ENCODE measurements around the gene ZNF891. TPM values are rescaled to one million over a fixed set of nuclear protein-coding genes. Genes with fewer than 3 reads are reported as not detected.
A peak's percentile ranks its signal among the peaks of the same experiment; 100 is the strongest.

The ZNF891 gene
- total RNA-seq, 2 experiments from 2014 or later = 3.2 to 5.0 TPM

- H3K27ac ChIP-seq (ENCODE audit: low read depth, low read length, poor library complexity, severe bottlenecking) = no peak overlapping the region
- no peaks in the 10 kb centered on the region for H3K4me1 ChIP-seq (ENCODE audit: insufficient read depth, low read length, poor library complexity, severe bottlenecking)
- H3K79me2 ChIP-seq (ENCODE audit: insufficient read depth, low read depth, low read length) = no peaks in the 10 kb centered on the region
- H4K20me1 ChIP-seq (ENCODE audit: insufficient read depth, low read length) = no peaks in the 10 kb centered on the region
- no peak overlapping the region for H2AFZ ChIP-seq (ENCODE audit: low read length)
- ChIA-PET CTCF (ENCODE audit: unreplicated experiment) (no interaction called here), POLR2A (no interaction called here)
- H3K9me3 ChIP-seq (ENCODE audit: low read length) = peaks cover 88% of the 10 kb centered on the region
- H3K9me2 ChIP-seq (ENCODE audit: insufficient read depth, low read length) = no peaks in the 10 kb centered on the region
- H3K4me2 ChIP-seq (ENCODE audit: low read length) = no peak overlapping the region
- BruUV-seq (replicated peaks) = TSS peak; percentile 24
- no peak for TF ChIP-seq EZH2phosphoT487 (IDR thresholded peaks at IDR 0.05; ENCODE audit: borderline replicate concordance, low read depth, low read length)
- no peak for TF ChIP-seq CTCF (conservative IDR thresholded peaks at IDR 0.05; ENCODE audit: low read length)
- no peak overlapping the region for H3K4me3 ChIP-seq (ENCODE audit: low read depth, low read length, poor library complexity, severe bottlenecking)
- no peak for DNase-seq (ENCODE audit: low spot score)
- intact Hi-C loops (cut with micrococcal nuclease; ENCODE audit: unreplicated experiment) = no loop called here
- H3K36me3 ChIP-seq (ENCODE audit: insufficient read depth, low read length) = peaks cover 71% of the 10 kb centered on the region
Observed at GRCh38 chr12:133120385-133121191, 9.5 kb downstream of the ZNF891 start.

GRCh38 chr12:133108150-133108549 is 21.9 kb downstream of the ZNF891 start:
- Histone ChIP-seq H3K9me2 (ENCODE audit: insufficient read depth, low read length) (no peaks in the 10 kb centered on the region), H3K9me3 (ENCODE audit: low read length) (peaks cover 77% of the 10 kb centered on the region), H3K4me2 (ENCODE audit: low read length) (no peak overlapping the region), H3K4me3 (ENCODE audit: low read depth, low read length, poor library complexity, severe bottlenecking) (no peak overlapping the region), H3K36me3 (ENCODE audit: insufficient read depth, low read length) (peaks cover 57% of the 10 kb centered on the region), H3K4me1 (ENCODE audit: insufficient read depth, low read length, poor library complexity, severe bottlenecking) (no peaks in the 10 kb centered on the region), H4K20me1 (ENCODE audit: insufficient read depth, low read length) (no peaks in the 10 kb centered on the region), H3K79me2 (ENCODE audit: insufficient read depth, low read depth, low read length) (no peaks in the 10 kb centered on the region), H2AFZ (ENCODE audit: low read length) (no peak overlapping the region), H3K27ac (ENCODE audit: low read depth, low read length, poor library complexity, severe bottlenecking) (no peak overlapping the region)
- ChIA-PET CTCF (ENCODE audit: unreplicated experiment) (no interaction called here), POLR2A (no interaction called here)
- TF ChIP-seq CTCF (conservative IDR thresholded peaks at IDR 0.05; ENCODE audit: low read length) (no peak), EZH2phosphoT487 (IDR thresholded peaks at IDR 0.05; ENCODE audit: borderline replicate concordance, low read depth, low read length) (no peak)
- no TSS peak for BruUV-seq (replicated peaks)
- intact Hi-C loops (cut with micrococcal nuclease; ENCODE audit: unreplicated experiment) = no loop called here
- DNase-seq (ENCODE audit: low spot score) = no peak

GRCh38 chr12:133107121-133107520 is 23.0 kb downstream of the ZNF891 start:
- no peaks in the 10 kb centered on the region for H3K79me2 ChIP-seq (ENCODE audit: insufficient read depth, low read depth, low read length)
- no TSS peak for BruUV-seq (replicated peaks)
- H3K36me3 ChIP-seq (ENCODE audit: insufficient read depth, low read length) = peaks cover 67% of the 10 kb centered on the region
- H3K4me2 ChIP-seq (ENCODE audit: low read length) = no peak overlapping the region
- H3K9me3 ChIP-seq (ENCODE audit: low read length) = peaks cover 80% of the 10 kb centered on the region
- CTCF ChIA-PET (ENCODE audit: unreplicated experiment) = no interaction called here
- DNase-seq (ENCODE audit: low spot score) = no peak
- POLR2A ChIA-PET = no interaction called here
- TF ChIP-seq EZH2phosphoT487 (IDR thresholded peaks at IDR 0.05; ENCODE audit: borderline replicate concordance, low read depth, low read length) (no peak), CTCF (conservative IDR thresholded peaks at IDR 0.05; ENCODE audit: low read length) (no peak)
- intact Hi-C loops (cut with micrococcal nuclease; ENCODE audit: unreplicated experiment) = no loop called here
- H3K4me3 ChIP-seq (ENCODE audit: low read depth, low read length, poor library complexity, severe bottlenecking) = no peak overlapping the region
- no peak overlapping the region for H3K27ac ChIP-seq (ENCODE audit: low read depth, low read length, poor library complexity, severe bottlenecking)
- no peaks in the 10 kb centered on the region for H4K20me1 ChIP-seq (ENCODE audit: insufficient read depth, low read length)
- no peaks in the 10 kb centered on the region for H3K9me2 ChIP-seq (ENCODE audit: insufficient read depth, low read length)
- no peaks in the 10 kb centered on the region for H3K4me1 ChIP-seq (ENCODE audit: insufficient read depth, low read length, poor library complexity, severe bottlenecking)
- no peak overlapping the region for H2AFZ ChIP-seq (ENCODE audit: low read length)

All from OCI-LY7 (cell line).